Heart left ventricle (tissue), 16 donors: ENCODE measurements around the gene A1BG. TPM values are rescaled to one million over a fixed set of nuclear protein-coding genes. Genes with fewer than 3 reads are reported as not detected.
A peak's percentile ranks its signal among the peaks of the same experiment; 100 is the strongest.

Source experiments
- ATAC-seq, 4 donors: fragments of 200-7000 bp; cut with Tn5 transposase; one replicate each; pipeline ENCODE4 v1.9.1; 2020 to 2022; ENCODE audit warnings: moderate library complexity in 4 of 4, mild to moderate bottlenecking in 3 of 4, moderate number of reproducible peaks in 1 of 4
- DNase-seq, 5 donors: peaks; one replicate each; pipeline ENCODE4 v3.0.0-alpha.2; 2020
- H3K27ac ChIP-seq, 12 donors: fragments of 200-600 bp; sonication (generic) in 4 of 12; one replicate each; pipeline versions ENCODE4 v1.5.0 to v1.8.0; 2016 to 2022; ENCODE audit warnings: mild to moderate bottlenecking in 2 of 12
- H3K27me3 ChIP-seq, 9 donors: fragments of 200-600 bp; sonication (generic) in 2 of 9; one replicate each; pipeline versions ENCODE4 v1.5.1 to v1.8.0; 2016 to 2022; ENCODE audit warnings: mild to moderate bottlenecking in 3 of 9
- H3K36me3 ChIP-seq, 9 donors: fragments of 200-600 bp; sonication (generic) in 2 of 9; one replicate each; pipeline versions ENCODE4 v1.5.0 to v1.8.0; 2018 to 2022; ENCODE audit warnings: mild to moderate bottlenecking in 2 of 9
- H3K4me1 ChIP-seq, 12 donors: fragments of 200-600 bp; sonication (generic) in 4 of 12; one replicate each; pipeline versions ENCODE4 v1.5.0 to v1.8.0; 2016 to 2022; ENCODE audit warnings: mild to moderate bottlenecking in 3 of 12
- H3K4me3 ChIP-seq, 12 donors: fragments of 200-600 bp; sonication (generic) in 4 of 12; one replicate each; pipeline versions ENCODE4 v1.5.0 to v1.8.0; 2017 to 2022; ENCODE audit warnings: mild to moderate bottlenecking in 9 of 12, moderate library complexity in 4 of 12
- H3K9me3 ChIP-seq, 12 donors: fragments of 200-600 bp; sonication (generic) in 4 of 12; one replicate each; pipeline versions ENCODE4 v1.5.0 to v1.8.0; 2016 to 2022; ENCODE audit warnings: mild to moderate bottlenecking in 1 of 12
- POLR2A ChIP-seq, 2 donors: fragments of 450-650 bp; IDR thresholded peaks; one replicate each; pipeline ENCODE4 v1.6.1; 2017; ENCODE audit warnings: antibody characterized with exemption in 2 of 2, mild to moderate bottlenecking in 2 of 2, moderate library complexity in 2 of 2
- WGBS, 4 donors: extraction: QIAGEN DNeasy Blood & Tissue Kit in 2 of 4; methylation state at CpG; one replicate each; pipeline versions ENCODE4 v1.1.5 to v1.1.7; 2013 to 2018; 5-methylcytosine and 5-hydroxymethylcytosine counted together
- intact Hi-C, 10 donors: fragments of 100-400 bp; cut with DNase I; formaldehyde crosslinking; loops; one replicate each; pipeline versions ENCODE4 v1.11.1 to v1.14.2; 2022
- polyA plus RNA-seq, 2 donors: library from polyadenylated mRNA; stranded (reverse); fragments of 200-250 nt; gene quantifications; one replicate each; pipeline ENCODE4 v1.2.3, GENCODE V29; 2013
- total RNA-seq, 9 donors: library from RNA; depleted of rRNA in 2 of 9; stranded (reverse); fragments of >200 nt in 2 of 9; fragmentation: NEBNext Ultra II Directional in 3 of 9; extraction: Animal tissue kit (Norgen Biotek cat#: 25700) in 3 of 9; gene quantifications; one replicate each; pipeline versions ENCODE4 v1.1.0 to v1.2.4, GENCODE V29; 2016 to 2023
- TF ChIP-seq, protein P1 (sequence below), 12 donors: fragments of 200-600 bp; sonication (generic) in 4 of 12; IDR thresholded peaks; one replicate each; pipeline versions ENCODE4 v1.5.0 to v1.8.0; 2018 to 2022; ENCODE audit warnings: antibody characterized with exemption in 12 of 12, mild to moderate bottlenecking in 5 of 12
- donor health status: ischemic (EF 13 %, LVEDD 7.1; RV severe dilation, severe dysfunction).
- donor health status: healthy with polysubstance abuse.
- donor health status: DM: no; HTN: yes; CAD: no.
- donor health status: DM: no; HTN: no; CAD: no.
- donor health status: ischemic (EF 25% LVEDD 6.9; RV normal size, moderate dysfunction).
- donor health status: ischemic (EF 25% LVEDD 5.7; RV mildly dilated, moderate dysfunction).
- donor health status: healthy.
- donor health status: DM: yes; HTN: yes; CAD: no.
- donor health status: ischemic (EF 35%, LVEDD 5.7; RV mildly dilated, moderate dysfunction).
- donor health status: nonischemic (EF 11% LVEDD 7.7; RV severe dilation, severe dysfunction).
- donor health status: DM: yes; HTN: yes; CAD: no.
- donor health status: PGD.
- donor health status: ischemic (EF 29% LVEDD 5.4; RV normal size, mild dysfunction).
- donor health status: nonischemic (EF 23%, LVEDD 6.1; RV moderate dilation, normal function).

The A1BG gene
- total and polyA plus RNA-seq, 11 donors, result 0.23 to 6.6 (median 4.0) TPM

DNA sequence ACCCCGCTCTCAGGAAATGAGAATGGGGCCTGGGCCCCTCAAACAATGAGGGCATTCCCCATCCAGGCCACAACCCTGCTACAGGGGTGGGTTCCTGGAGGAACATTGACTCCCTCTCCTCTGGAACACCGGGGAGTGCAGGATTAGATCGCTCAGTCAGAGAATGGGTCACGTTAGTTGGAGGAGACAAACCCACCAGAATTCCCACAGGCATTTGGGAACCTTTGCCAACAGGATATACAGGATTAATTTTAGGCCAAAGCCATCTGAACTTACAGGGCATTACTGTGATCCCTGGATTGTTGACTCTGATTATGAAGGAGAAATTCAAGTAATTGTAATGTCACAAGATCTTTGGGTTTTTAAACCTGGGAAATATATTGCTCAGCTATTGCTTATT, 45.6 kb downstream of the A1BG start:
- no peak overlapping the region for H3K4me3 ChIP-seq
- H3K27me3 ChIP-seq, result no peaks in the 10 kb centered on the region
- H3K4me1 ChIP-seq, result peaks cover 0 to 24% (median 13%) of the 10 kb centered on the region in 12 donors
- H3K36me3 ChIP-seq, result peaks cover 0 to 55% (median 50%) of the 10 kb centered on the region in 9 donors
- TF ChIP-seq POLR2A (IDR thresholded peaks at IDR 0.05), result no peak
- TF ChIP-seq, protein P1, sequence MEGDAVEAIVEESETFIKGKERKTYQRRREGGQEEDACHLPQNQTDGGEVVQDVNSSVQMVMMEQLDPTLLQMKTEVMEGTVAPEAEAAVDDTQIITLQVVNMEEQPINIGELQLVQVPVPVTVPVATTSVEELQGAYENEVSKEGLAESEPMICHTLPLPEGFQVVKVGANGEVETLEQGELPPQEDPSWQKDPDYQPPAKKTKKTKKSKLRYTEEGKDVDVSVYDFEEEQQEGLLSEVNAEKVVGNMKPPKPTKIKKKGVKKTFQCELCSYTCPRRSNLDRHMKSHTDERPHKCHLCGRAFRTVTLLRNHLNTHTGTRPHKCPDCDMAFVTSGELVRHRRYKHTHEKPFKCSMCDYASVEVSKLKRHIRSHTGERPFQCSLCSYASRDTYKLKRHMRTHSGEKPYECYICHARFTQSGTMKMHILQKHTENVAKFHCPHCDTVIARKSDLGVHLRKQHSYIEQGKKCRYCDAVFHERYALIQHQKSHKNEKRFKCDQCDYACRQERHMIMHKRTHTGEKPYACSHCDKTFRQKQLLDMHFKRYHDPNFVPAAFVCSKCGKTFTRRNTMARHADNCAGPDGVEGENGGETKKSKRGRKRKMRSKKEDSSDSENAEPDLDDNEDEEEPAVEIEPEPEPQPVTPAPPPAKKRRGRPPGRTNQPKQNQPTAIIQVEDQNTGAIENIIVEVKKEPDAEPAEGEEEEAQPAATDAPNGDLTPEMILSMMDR (IDR thresholded peaks at IDR 0.05), result no peak
- H3K27ac ChIP-seq, result no peak overlapping the region
- WGBS, 4 donors, result 82 to 87% (median 86%) methylated on average over 4 of the region's 4 CpGs
- no peaks in the 10 kb centered on the region for H3K9me3 ChIP-seq
- intact Hi-C loops, result loop anchor here in 6 of 10 donors (5.0 kb wide), 2 partner anchors 80 to 125 kb away; partner anchors contain the start of genes ZNF274 (in 4 of the 6) and ZNF544 (in 3 of the 6)
- ATAC-seq (no peak), DNase-seq (no peak)

DNA sequence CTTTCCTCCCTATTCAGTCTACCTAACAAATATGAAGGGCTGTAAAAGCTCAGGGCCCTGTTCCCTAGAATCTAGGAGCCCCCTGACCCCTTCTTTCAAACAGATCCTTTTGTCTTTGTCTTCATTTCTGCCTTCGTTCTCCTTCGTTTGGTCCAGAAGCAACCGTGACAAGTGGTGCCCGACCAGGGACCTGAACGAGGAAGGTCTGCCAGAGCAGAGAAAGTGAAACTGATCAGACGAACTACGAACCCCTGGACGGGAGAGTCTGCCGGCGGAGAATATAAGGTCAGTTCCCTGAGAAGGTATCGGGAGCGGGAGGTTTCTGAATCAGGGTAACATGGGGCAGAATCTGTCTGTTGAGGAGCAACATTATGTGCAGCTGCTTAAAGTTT, 47.4 kb downstream of the A1BG start:
- intact Hi-C loops, result loop anchor here in 7 of 10 donors (2.0 to 5.0 kb wide), 4 partner anchors 27 to 124 kb away; partner anchors contain the start of genes ZNF274 (in 4 of the 7), ZNF544 (in 4 of the 7) and ZNF8 (in 2 of the 7)
- H3K4me1 ChIP-seq, result peaks cover 0 to 24% (median 13%) of the 10 kb centered on the region in 12 donors
- H3K36me3 ChIP-seq, result peaks cover 0 to 50% (median 39%) of the 10 kb centered on the region in 9 donors
- ATAC-seq (no peak), DNase-seq (no peak)
- peak overlapping the region; percentile 50 to 94 (median 82) for H3K4me3 ChIP-seq
- no peaks in the 10 kb centered on the region for H3K27me3 ChIP-seq
- 62 to 85% (median 77%) methylated on average over 12 of the region's 12 CpGs for WGBS, 4 donors
- TF ChIP-seq POLR2A (IDR thresholded peaks at IDR 0.05), result no peak
- TF ChIP-seq, protein P1 (IDR thresholded peaks at IDR 0.05), result no peak
- H3K27ac ChIP-seq, result peak overlapping the region in 11 of 12 donors; percentile 83 to 94 (median 89)
- no peaks in the 10 kb centered on the region for H3K9me3 ChIP-seq

DNA sequence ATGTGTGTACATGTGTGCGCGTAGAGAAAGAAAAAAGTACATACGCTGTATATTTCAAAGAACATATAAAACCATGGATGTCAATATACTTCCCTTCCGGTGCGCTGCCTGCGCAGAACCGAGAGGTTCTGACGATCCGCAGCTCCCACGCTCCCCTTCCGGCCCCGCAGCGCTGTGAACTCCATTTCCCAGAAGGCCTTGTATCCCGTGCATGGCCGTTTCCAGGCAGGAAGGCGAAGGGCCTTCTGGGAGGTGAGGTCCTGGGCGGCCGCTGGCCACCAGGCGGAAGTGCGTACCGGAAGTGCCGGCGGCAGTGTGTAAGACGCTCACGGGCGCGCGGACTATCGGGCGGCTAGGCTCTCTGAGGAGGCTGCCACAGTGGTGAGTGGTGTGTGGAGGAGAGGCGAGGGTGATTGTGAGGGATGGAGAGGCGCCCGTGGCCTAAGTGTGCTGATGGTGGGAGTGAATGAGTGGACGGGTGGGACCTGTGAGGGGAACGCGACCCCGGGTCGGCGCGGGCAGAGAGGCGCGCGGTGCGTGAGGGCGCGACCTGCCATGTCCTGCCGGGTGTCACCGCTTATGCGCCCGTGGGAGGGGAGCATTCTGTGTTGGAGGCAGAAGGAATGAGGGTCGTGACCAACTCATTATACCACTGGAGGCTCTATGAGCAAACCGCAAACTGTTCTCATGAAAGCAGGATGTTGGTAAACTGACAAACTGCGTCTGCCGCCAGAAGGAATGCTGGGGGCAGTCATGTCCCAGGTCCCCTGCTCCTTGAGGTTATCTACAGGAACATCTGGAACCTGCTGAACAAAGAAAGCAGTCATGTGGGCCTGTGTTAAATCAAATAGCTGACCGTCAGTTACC, 48.0 kb downstream of the A1BG start, which contains the start of gene ERVK3-1:
ERVK3-1 (plus strand) TSS at position 313 of the 867 bp plus-strand sequence. CDS start 6,792 bp downstream, outside the sequence.
- Histone ChIP-seq H3K9me3 (no peaks in the 10 kb centered on the region), H3K36me3 (peaks cover 0 to 57% (median 44%) of the 10 kb centered on the region in 9 donors), H3K27ac (peak within 1 kb of the TSS; percentile 76 to 94 (median 88)), H3K4me1 (peaks cover 0 to 23% (median 13%) of the 10 kb centered on the region in 12 donors), H3K27me3 (no peaks in the 10 kb centered on the region), H3K4me3 (peak within 1 kb of the TSS; percentile 50 to 94 (median 82))
- DNase-seq (peak; percentile 96 to 98 (median 98)), ATAC-seq (peak; percentile 99 to 100 (median 100))
- TF ChIP-seq POLR2A (IDR thresholded peaks at IDR 0.05), result peak; percentile 7 to 87
- TF ChIP-seq, protein P1 (IDR thresholded peaks at IDR 0.05), result peak in 6 of 12 donors; percentile 10 to 38 (median 16)
- 1% methylated on average over 55 of the region's 55 CpGs for WGBS, 4 donors
- intact Hi-C loops, result loop anchor here in 7 of 10 donors (2.0 to 5.0 kb wide), 4 partner anchors 26 to 123 kb away; partner anchors contain the start of genes ZNF274 (in 4 of the 7), ZNF544 (in 4 of the 7) and ZNF8 (in 2 of the 7)

DNA sequence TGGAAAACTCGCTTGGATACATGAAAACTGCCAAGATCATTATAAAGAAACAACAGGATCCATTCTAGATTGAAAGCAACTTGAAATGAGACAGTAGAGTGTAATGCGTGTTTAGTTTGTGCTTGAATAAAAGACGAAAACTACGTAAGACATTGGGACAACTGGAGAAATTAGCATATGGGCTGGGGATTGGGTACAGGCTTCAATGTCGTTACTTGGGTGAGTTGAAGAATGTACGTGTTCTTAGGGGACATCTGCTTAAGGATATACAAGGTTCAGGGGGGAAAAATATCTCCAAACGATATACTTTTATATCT, 48.6 kb downstream of the A1BG start:
- H3K9me3 ChIP-seq, result no peaks in the 10 kb centered on the region
- no peaks in the 10 kb centered on the region for H3K27me3 ChIP-seq
- peak overlapping the region; percentile 76 to 94 (median 88) for H3K27ac ChIP-seq
- H3K36me3 ChIP-seq, result peaks cover 0 to 59% (median 46%) of the 10 kb centered on the region in 9 donors
- H3K4me1 ChIP-seq, result peaks cover 0 to 23% (median 13%) of the 10 kb centered on the region in 12 donors
- WGBS, 4 donors, result 17 to 25% (median 20%) methylated on average over 7 of the region's 7 CpGs
- H3K4me3 ChIP-seq, result peak overlapping the region in 11 of 12 donors; percentile 75 to 94 (median 83)
- intact Hi-C loops, result loop anchor here in 7 of 10 donors (2.0 to 5.0 kb wide), 4 partner anchors 26 to 122 kb away; partner anchors contain the start of genes ZNF274 (in 4 of the 7), ZNF544 (in 4 of the 7) and ZNF8 (in 2 of the 7)
- peak in 2 of 4 donors; percentile 3 to 5 for ATAC-seq
- DNase-seq, result no peak
- TF ChIP-seq, protein P1 (IDR thresholded peaks at IDR 0.05), result no peak
- no peak for TF ChIP-seq POLR2A (IDR thresholded peaks at IDR 0.05)
